GM04503 (cell line): ENCODE results near the gene TBC1D21.

ENCODE experiments used
- DNase-seq: peaks from one replicate; pipeline ENCODE4 v3.0.0-alpha.2; 2012; ENCODE audit warnings: low read depth

Gene TBC1D21

GRCh38 chr15:73889053-73889761, 15.8 kb downstream of the TBC1D21 start:
- DNase-seq = no peak

- DNase-seq = no peak
Measured at GRCh38 chr15:73889762-73890124, 16.4 kb downstream of the TBC1D21 start.

- DNase-seq = no peak
Measured at GRCh38 chr15:73891328-73892315, 18.3 kb downstream of the TBC1D21 start.

GRCh38 chr15:73892446-73893226, 19.3 kb downstream of the TBC1D21 start:
- DNase-seq = no peak

- DNase-seq = no peak
Measured at GRCh38 chr15:73894133-73894814, 20.9 kb downstream of the TBC1D21 start.

GRCh38 chr15:73897441-73898261, 24.3 kb downstream of the TBC1D21 start:
- peak; percentile 80 for DNase-seq

- DNase-seq = no peak
Measured at GRCh38 chr15:73899197-73900094, 26.1 kb downstream of the TBC1D21 start.

GRCh38 chr15:73900095-73900712, 26.8 kb downstream of the TBC1D21 start:
- peak; percentile 33 for DNase-seq

- no peak for DNase-seq
Measured at GRCh38 chr15:73901126-73901810, 27.9 kb downstream of the TBC1D21 start.

GRCh38 chr15:73902121-73903020, 29.0 kb downstream of the TBC1D21 start:
- DNase-seq = no peak

GRCh38 chr15:73904026-73904815, 30.9 kb downstream of the TBC1D21 start:
- no peak for DNase-seq

GRCh38 chr15:73905225-73905827, 32.0 kb downstream of the TBC1D21 start:
- no peak for DNase-seq

- DNase-seq = no peak
Measured at GRCh38 chr15:73906346-73907034, 33.1 kb downstream of the TBC1D21 start.

GRCh38 chr15:73907035-73907408, 33.7 kb downstream of the TBC1D21 start:
- no peak for DNase-seq

GRCh38 chr15:73908030-73908821, 34.9 kb downstream of the TBC1D21 start:
- DNase-seq = no peak
